Breast epithelium (tissue), 4 donors: Measurements from ENCODE around the gene TTC22. TPM values are rescaled to one million over a fixed set of nuclear protein-coding genes. Genes with fewer than 3 reads are reported as not detected.

Source experiments
- DNase-seq, 2 donors: peaks; one replicate each; pipeline ENCODE4 v3.0.0-alpha.2; 2019; ENCODE audit warnings: low spot score in 2 of 2
- H3K27ac ChIP-seq, 2 donors: fragments of 200-600 bp; sonication (generic) in 1 of 2; one replicate each; pipeline ENCODE4 v1.5.1; 2016 to 2019; ENCODE audit warnings: mild to moderate bottlenecking in 1 of 2
- H3K27me3 ChIP-seq, 2 donors: fragments of 200-600 bp; sonication (generic) in 1 of 2; one replicate each; pipeline versions ENCODE4 v1.5.1 to v1.6.0; 2017 to 2019; ENCODE audit warnings: control low read depth in 1 of 2, mild to moderate bottlenecking in 1 of 2
- H3K36me3 ChIP-seq: fragments of 200-600 bp; one replicate; pipeline ENCODE4 v1.5.1; 2019
- H3K4me1 ChIP-seq, 2 donors: fragments of 200-600 bp; sonication (generic); one replicate each; pipeline ENCODE4 v1.5.1; 2016 to 2019; ENCODE audit warnings: control low read depth in 1 of 2
- H3K4me3 ChIP-seq, 3 donors: fragments of 200-600 bp; sonication (generic); 1 replicate in 2 of 3; 2 replicates in 1 of 3; pipeline ENCODE4 v1.5.1; 2016 to 2019; ENCODE audit warnings: mild to moderate bottlenecking in 3 of 3, moderate library complexity in 2 of 3
- H3K9me3 ChIP-seq, 2 donors: fragments of 200-600 bp; sonication (generic) in 1 of 2; one replicate each; pipeline ENCODE4 v1.5.1; 2016 to 2019; ENCODE audit warnings: control low read depth in 1 of 2
- CTCF ChIP-seq, 3 donors: fragments of 450-650 bp; IDR thresholded peaks; one replicate each; pipeline ENCODE4 v1.5.1; 2016 to 2017; ENCODE audit warnings: antibody characterized with exemption in 3 of 3, mild to moderate bottlenecking in 3 of 3, moderate library complexity in 3 of 3
- POLR2A ChIP-seq: fragments of 450-650 bp; IDR thresholded peaks from one replicate; pipeline ENCODE4 v1.6.1; 2016; ENCODE audit warnings: antibody characterized with exemption, mild to moderate bottlenecking, moderate library complexity
- POLR2AphosphoS5 ChIP-seq, 3 donors: sonication (generic); formaldehyde crosslinking; IDR thresholded peaks; one replicate each; pipeline ENCODE4 v1.6.1; 2017; ENCODE audit warnings: antibody characterized with exemption in 3 of 3
- intact Hi-C: fragments of 100-400 bp; cut with DNase I; formaldehyde crosslinking; loops from one replicate; pipeline ENCODE4 v1.15.1; 2023; ENCODE audit warnings: low total_unique reads
- total RNA-seq, 3 donors: library from RNA; depleted of rRNA; stranded (reverse); fragments of >200 nt; gene quantifications; one replicate each; pipeline ENCODE4 v1.1.0, GENCODE V29; 2016

TTC22 gene
- total RNA-seq, 3 donors from 2014 or later = 0.32 to 15.8 (median 7.9) TPM

- peak in 1 of 2 donors; percentile 10 for DNase-seq
Observed at GRCh38 chr1:54848134-54848948, 47.2 kb upstream of the TTC22 start.

GRCh38 chr1:54846716-54847284, 45.7 kb upstream of the TTC22 start:
- intact Hi-C loops = no loop called here
- Histone ChIP-seq H3K36me3 (no peaks in the 10 kb centered on the region), H3K9me3 (no peaks in the 10 kb centered on the region), H3K27ac (no peak overlapping the region), H3K4me3 (no peak overlapping the region), H3K4me1 (no peaks in the 10 kb centered on the region), H3K27me3 (no peaks in the 10 kb centered on the region)
- TF ChIP-seq CTCF (IDR thresholded peaks at IDR 0.05) (no peak), POLR2A (no peak), POLR2AphosphoS5 (IDR thresholded peaks at IDR 0.05) (no peak)
- DNase-seq = peak in 1 of 2 donors; percentile 24

More at GRCh38 chr1:54848134-54848948, 47.2 kb upstream of the TTC22 start:
- Histone ChIP-seq H3K9me3 (no peaks in the 10 kb centered on the region), H3K36me3 (no peaks in the 10 kb centered on the region), H3K4me3 (no peak overlapping the region), H3K27ac (no peak overlapping the region), H3K27me3 (no peaks in the 10 kb centered on the region), H3K4me1 (no peaks in the 10 kb centered on the region)
- intact Hi-C loops = no loop called here
- no peak for TF ChIP-seq CTCF (IDR thresholded peaks at IDR 0.05)
- TF ChIP-seq POLR2AphosphoS5 (IDR thresholded peaks at IDR 0.05) = no peak

GRCh38 chr1:54846301-54846700, 45.2 kb upstream of the TTC22 start:
- peak in 1 of 2 donors; percentile 48 for DNase-seq
- Histone ChIP-seq H3K27me3 (no peaks in the 10 kb centered on the region), H3K4me3 (no peak overlapping the region)

GRCh38 chr1:54845772-54846171, 44.6 kb upstream of the TTC22 start:
- no peak for DNase-seq
- Histone ChIP-seq H3K27ac (no peak overlapping the region), H3K9me3 (no peaks in the 10 kb centered on the region), H3K4me3 (no peak overlapping the region), H3K4me1 (no peaks in the 10 kb centered on the region), H3K36me3 (no peaks in the 10 kb centered on the region), H3K27me3 (no peaks in the 10 kb centered on the region)
- intact Hi-C loops = no loop called here
- TF ChIP-seq CTCF (IDR thresholded peaks at IDR 0.05) (no peak), POLR2A (no peak), POLR2AphosphoS5 (IDR thresholded peaks at IDR 0.05) (no peak)

More at GRCh38 chr1:54846301-54846700, 45.2 kb upstream of the TTC22 start:
- intact Hi-C loops = no loop called here
- no peak for TF ChIP-seq POLR2AphosphoS5 (IDR thresholded peaks at IDR 0.05)
- Histone ChIP-seq H3K36me3 (no peaks in the 10 kb centered on the region), H3K4me1 (no peaks in the 10 kb centered on the region), H3K27ac (no peak overlapping the region), H3K9me3 (no peaks in the 10 kb centered on the region)

- peak in 1 of 2 donors; percentile 0 for DNase-seq
- Histone ChIP-seq H3K27ac (no peak overlapping the region), H3K9me3 (no peaks in the 10 kb centered on the region), H3K4me1 (no peaks in the 10 kb centered on the region), H3K36me3 (no peaks in the 10 kb centered on the region), H3K4me3 (no peak overlapping the region), H3K27me3 (no peaks in the 10 kb centered on the region)
- TF ChIP-seq POLR2A (no peak), CTCF (IDR thresholded peaks at IDR 0.05) (no peak)
- intact Hi-C loops = no loop called here
Observed at GRCh38 chr1:54844564-54844963, 43.4 kb upstream of the TTC22 start.
